Fibroblast of mammary gland (primary cell): ENCODE data around the gene BRD8.

ENCODE experiments used
- DNase-seq: peaks from one replicate; pipeline ENCODE4 v3.0.0-alpha.2; 2010; ENCODE audit warnings: low read depth
- H3K4me3 ChIP-seq: 2 replicates; pipeline ENCODE4 v1.5.1; 2011; ENCODE audit warnings: low read depth, mild to moderate bottlenecking, low read length, moderate library complexity; ENCODE audit not compliant: control insufficient read depth
- TF ChIP-seq, protein P1 (sequence below): conservative IDR thresholded peaks from 2 replicates; pipeline ENCODE4 v1.5.1; 2011; ENCODE audit warnings: low read depth, low read length, inconsistent platforms; ENCODE audit not compliant: control insufficient read depth, insufficient read depth

BRD8 gene

DNA sequence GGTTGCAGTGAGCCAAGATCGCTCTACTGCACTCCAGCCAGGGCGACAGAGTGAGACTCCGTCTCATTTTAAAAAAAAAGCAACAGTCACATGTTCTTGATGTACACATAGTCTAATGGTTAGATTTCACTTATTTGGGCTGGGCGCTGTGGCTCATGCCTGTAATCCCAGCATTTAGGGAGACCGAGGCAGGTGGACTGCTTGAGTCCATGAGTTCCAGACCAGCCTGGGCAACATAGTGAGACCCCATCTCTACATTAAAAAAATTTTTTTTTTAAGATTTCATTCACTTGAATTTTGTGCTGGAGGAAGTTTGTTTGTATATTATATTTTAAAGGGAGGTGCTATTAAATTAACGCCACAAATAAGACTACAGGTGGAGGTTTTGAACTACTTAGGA, 72.7 kb downstream of the BRD8 start:
- DNase-seq = no peak
- H3K4me3 ChIP-seq = no peak overlapping the region
- TF ChIP-seq, protein P1, sequence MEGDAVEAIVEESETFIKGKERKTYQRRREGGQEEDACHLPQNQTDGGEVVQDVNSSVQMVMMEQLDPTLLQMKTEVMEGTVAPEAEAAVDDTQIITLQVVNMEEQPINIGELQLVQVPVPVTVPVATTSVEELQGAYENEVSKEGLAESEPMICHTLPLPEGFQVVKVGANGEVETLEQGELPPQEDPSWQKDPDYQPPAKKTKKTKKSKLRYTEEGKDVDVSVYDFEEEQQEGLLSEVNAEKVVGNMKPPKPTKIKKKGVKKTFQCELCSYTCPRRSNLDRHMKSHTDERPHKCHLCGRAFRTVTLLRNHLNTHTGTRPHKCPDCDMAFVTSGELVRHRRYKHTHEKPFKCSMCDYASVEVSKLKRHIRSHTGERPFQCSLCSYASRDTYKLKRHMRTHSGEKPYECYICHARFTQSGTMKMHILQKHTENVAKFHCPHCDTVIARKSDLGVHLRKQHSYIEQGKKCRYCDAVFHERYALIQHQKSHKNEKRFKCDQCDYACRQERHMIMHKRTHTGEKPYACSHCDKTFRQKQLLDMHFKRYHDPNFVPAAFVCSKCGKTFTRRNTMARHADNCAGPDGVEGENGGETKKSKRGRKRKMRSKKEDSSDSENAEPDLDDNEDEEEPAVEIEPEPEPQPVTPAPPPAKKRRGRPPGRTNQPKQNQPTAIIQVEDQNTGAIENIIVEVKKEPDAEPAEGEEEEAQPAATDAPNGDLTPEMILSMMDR = no peak

DNA sequence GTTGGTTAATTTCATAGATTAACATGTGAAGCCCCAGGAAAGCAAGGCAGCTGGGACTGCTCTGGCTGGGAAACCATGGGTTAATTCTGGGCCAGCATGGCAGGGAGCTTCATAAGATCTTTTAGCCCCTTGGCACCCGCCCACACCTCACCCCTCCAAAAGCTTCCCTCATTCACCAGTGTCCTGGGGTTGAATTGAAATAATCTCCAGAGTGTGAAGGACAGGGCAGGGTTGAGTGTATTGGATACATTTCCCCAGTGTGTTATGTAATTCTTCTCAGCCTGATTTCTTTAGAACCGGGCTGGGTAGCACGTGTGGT, 75.2 kb downstream of the BRD8 start:
- no peak overlapping the region for H3K4me3 ChIP-seq
- TF ChIP-seq, protein P1 = no peak
- DNase-seq = no peak

DNA sequence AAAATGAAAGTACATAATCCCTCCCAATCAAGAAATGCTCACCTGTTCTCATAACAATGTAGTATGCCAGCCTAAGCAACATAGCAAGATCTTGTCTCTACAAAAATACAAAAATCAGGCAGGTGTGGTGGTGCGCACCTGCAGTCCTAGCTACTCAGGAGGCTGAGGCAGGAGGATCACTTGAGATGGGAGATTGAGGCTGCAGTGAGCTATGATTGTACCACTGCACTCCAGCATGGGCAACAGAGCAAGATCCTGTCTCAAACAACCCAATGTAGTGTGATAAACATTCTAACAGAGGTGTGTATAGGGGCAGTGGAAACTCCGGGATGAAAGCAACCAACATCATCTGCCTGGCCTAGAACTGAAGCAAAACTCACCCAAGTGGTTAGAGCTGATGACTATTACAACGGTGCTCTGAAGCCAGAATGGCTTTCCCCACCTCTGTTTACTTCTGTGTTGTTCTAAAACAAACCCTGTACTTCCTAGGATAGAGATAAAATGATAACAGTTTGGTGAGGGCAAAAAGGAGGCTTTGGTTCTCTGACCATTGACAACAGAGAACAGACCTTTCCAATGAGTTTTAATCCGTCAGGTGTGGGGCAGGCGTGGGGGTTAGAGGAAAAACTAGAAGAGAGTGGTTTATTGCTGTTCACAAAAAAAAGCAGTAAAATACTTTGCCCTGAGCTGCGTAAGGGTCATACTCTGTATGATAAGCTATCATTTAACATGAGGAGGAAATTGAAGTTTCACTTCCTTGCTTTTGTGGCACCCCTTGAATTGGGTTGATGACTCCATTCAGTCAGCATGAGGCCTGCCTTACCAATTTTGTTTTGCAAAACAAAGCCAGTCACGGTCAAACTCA, 75.7 kb downstream of the BRD8 start:
- H3K4me3 ChIP-seq = no peak overlapping the region
- no peak for DNase-seq
- TF ChIP-seq, protein P1 = no peak

DNA sequence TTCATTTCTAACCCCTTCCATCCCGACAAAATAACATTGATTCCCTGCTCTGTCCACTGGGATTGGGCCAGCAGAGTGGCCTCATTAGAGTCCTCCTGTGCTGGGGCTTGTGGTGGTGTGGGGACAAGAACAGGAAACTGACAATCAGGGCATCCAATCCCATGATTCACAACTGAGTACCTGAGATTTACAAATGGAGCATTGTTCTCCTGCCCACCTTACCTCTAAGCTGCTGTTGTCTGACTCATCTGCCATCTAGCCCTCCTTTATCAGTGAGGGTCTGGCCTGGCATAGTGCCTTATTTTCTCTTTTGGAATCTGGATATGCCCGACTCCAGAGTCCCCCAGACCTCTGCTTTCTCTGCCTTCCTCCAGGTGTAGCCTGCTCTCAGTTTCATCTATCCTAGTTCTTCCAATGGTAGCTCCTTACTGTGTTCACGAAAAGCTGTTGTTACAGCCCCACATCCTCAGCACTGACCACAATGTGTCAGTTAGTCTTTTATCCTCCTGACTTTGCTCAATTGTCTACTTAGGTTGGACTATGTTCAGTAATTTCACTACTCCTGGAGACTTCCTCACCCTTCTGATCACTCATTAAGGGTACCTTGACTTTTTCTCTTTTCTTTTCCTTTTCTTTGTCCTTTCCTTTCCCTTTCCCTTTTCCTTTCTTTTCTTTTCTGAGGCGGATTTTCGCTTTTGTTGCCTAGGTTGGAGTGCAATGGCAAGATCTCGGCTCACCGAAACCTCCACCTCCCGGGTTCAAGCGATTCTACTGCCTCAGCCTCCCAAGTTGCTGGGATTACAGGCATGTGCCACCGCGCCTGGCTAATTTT, 81.2 kb downstream of the BRD8 start:
- H3K4me3 ChIP-seq = no peak overlapping the region
- TF ChIP-seq, protein P1 = no peak
- no peak for DNase-seq

DNA sequence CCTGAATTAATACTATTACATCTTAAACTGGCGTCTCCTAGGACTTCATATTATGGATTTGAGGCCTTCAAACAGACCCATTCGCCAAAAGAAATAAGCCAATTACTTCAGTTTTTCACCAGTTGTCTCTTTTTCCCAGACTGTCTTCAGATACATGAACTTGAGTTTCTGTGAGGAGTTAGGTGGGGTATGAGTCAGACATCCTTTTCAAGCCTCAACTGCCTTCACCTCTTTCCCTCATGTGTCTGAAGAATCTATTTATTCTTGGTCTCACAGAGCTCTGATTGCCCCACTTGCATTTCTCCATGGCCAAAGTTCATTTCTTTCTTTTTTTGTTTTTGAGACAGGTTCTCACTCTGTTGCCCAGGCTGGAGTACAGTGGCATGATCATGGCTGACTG, 82.1 kb downstream of the BRD8 start:
- no peak for DNase-seq
- TF ChIP-seq, protein P1 = no peak
- H3K4me3 ChIP-seq = no peak overlapping the region

DNA sequence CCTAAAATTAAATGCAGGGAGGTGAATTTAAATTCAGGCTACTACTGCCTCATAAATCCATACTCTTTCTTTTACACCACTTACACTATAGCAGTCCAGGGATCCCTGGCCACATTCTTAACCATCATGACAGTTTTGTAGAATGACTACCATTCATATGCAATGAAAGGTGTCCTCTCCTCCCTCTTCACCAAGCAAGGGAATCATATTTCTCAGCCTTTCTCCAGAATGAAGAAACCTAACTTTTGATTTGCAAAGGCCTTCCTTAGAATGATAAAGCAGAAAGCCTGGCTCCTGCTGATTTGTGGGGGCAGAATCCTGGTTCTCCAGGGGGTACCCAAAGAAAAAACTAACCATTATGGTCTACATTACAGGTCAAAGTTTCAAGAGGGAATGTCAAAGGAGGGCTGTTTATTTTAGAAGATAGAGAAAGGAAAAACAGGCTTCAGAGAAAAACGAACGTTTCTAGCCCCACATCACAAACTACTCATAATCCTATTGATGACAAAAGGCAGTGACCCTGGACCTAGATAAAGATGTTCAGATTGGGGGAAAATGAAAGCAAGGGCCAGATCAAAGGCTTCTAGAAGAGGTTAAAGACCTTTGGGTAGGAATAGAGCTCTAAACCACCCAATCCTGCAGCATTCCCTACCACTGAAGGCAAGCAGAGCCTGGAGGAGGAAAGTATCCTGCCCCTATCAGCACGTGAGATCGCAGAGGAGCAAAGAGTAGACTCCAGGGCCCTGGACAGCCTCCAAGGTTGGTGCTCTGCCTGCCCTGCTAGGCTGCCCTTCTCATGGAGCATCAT, 83.1 kb downstream of the BRD8 start:
- no peak for DNase-seq
- no peak overlapping the region for H3K4me3 ChIP-seq
- TF ChIP-seq, protein P1 = no peak
